Measurements from ENCODE around the gene MGAT5.

Gene MGAT5, protein sequence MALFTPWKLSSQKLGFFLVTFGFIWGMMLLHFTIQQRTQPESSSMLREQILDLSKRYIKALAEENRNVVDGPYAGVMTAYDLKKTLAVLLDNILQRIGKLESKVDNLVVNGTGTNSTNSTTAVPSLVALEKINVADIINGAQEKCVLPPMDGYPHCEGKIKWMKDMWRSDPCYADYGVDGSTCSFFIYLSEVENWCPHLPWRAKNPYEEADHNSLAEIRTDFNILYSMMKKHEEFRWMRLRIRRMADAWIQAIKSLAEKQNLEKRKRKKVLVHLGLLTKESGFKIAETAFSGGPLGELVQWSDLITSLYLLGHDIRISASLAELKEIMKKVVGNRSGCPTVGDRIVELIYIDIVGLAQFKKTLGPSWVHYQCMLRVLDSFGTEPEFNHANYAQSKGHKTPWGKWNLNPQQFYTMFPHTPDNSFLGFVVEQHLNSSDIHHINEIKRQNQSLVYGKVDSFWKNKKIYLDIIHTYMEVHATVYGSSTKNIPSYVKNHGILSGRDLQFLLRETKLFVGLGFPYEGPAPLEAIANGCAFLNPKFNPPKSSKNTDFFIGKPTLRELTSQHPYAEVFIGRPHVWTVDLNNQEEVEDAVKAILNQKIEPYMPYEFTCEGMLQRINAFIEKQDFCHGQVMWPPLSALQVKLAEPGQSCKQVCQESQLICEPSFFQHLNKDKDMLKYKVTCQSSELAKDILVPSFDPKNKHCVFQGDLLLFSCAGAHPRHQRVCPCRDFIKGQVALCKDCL

DNA sequence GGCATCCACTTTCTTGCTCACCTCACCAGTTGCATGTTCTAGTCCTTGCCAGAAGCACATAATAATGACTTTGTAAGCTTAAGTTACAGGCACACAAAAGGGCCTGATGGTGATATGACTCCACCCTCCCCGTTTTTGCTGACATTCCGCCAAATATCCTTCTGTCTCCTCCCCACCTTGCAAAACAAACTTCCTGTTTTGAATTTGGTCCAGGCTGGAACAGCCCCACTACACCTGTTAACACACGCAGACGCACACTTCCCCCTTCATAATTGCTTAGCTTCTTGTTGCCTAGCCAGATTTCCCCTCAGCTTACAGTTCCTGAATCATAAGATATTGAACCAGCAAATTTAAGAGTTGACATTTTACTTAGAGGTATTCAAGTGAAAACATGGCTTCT lies at the start of gene MGAT5:
MGAT5 (plus strand) TSS at position 269 of the 400 bp plus-strand sequence. CDS start 332 bp downstream, outside the sequence.
- in situ Hi-C loops (cut with MboI; ENCODE audit: low sequenced_read_pairs): no loop called here

DNA sequence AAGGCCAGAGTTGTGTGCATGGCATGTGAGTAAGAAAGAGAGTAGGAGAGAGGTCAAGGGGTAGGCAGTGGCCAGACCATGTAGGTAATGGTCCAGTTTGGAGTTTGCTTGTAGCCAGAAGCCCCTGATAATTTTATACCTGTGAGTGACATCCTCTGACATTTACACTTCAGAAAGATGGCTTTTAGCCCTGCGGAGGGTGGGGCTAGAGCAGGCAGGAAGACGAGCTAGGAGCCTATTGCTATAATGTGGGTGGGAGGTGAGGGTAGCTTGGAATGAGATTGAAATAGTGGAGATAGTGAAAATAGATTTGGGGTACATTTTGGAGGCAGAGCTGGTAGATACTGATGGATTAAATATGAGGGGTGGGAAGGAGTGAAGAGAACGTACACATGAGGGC lies 48.8 kb upstream of the MGAT5 start:
- in situ Hi-C loops (cut with MboI; ENCODE audit: low sequenced_read_pairs): no loop called here

DNA sequence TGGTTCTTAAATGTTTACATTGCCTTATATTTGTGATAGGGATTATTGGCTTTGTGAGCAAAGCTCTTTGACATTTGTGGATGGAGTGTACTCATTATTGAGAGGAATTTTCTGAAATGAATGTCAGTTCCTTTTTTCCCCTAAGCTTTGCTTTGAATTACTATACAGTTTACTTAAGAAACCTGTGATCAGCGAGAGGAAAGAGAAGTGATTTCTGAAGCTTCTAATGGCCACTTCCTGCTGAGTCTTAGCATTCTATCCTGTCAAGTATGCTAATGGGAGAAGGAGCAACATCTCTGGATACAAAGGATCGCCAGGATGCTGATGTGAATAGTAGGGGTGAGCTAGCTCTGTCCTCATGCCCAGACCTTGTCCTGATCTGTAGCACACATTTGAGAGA lies 47.8 kb upstream of the MGAT5 start:
- in situ Hi-C loops (cut with MboI; ENCODE audit: low sequenced_read_pairs): no loop called here

DNA sequence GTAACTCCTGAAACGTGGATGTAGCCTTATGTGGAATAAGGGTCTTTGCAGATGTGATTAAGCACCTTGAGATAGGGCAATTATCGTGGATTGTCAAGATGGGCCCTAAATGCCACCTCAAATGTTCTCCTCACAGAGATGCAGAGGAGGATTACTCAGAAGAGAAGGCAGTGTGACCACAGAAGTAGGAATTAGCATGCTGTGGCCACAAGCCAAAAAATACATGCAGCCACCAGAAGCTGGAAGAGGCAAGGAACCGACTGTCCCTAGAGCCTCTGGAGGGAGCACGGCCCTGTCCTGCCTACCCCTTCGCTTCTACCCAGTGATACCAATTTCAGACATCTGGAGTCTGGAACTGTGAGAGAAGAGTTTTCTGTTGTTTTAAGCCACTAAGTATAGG lies 47.3 kb upstream of the MGAT5 start:
- in situ Hi-C loops (cut with MboI; ENCODE audit: low sequenced_read_pairs): no loop called here

DNA sequence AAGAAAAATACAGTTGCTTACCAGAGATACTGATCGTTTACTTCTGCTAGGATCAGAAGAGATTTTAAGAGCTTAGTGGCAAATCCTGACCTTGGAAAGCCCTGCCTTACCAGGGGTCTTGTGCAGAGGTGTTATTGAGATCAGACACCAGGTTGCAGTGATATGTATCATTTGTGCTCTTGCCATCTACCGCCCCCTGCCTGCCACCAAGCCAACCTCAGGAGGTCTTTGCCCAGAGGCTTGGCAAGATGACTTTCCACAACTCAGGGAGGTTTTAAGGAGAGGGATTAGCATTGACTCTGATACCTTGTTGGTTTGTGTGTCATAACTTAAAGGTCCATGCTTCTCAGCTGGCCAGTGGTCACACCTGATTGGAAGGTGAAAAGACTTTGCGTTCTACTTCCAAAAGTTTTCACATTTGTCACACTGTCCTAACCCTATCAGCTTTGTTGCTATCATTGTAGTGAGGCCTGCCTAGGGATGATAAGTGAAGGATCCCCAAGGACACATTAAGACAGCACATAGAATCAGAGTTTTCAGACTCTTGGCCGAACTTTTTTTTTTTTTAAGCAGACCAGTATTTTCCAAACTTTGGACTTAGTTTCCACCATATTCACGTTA lies 46.2 kb upstream of the MGAT5 start:
- in situ Hi-C loops (cut with MboI; ENCODE audit: low sequenced_read_pairs): no loop called here

DNA sequence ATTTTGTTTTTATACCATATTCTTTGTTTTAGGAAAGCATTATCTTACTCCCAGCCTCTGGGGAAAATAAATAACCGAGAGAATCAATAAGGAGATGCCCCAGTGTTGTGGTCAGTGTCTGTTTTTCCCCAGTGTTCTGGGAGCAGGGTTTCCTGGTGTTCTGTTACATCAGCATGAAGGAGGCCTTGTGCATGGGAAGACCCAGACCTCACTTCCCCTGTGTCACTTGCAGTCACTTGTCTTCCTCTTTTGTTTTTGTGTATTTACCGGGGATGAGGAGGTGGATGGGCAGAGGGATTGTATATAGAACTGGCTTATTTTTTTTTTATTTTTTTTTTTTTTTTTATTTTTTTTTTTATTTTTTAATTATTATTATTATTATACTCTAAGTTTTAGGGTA lies 45.0 kb upstream of the MGAT5 start:
- in situ Hi-C loops (cut with MboI; ENCODE audit: low sequenced_read_pairs): no loop called here

DNA sequence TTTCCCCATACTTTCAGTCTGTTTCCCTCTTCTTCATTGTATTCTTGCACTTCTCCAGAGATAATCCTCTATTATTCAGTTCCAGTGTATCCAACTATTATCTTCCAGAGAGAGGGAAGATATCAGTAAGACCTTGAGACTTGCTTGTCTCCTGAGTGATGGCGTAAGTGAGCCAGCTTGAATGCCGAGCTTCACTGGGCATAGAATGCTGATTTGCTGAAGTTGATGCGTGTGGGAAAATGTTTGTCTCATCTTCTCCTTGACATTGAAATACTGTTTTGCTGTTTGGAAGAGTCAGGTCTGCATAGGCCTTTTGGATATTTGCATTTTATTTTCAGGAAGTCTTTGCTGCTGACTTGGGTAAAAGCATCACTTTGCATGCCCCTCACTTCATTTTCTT lies 41.1 kb upstream of the MGAT5 start:
- in situ Hi-C loops (cut with MboI; ENCODE audit: low sequenced_read_pairs): no loop called here

DNA sequence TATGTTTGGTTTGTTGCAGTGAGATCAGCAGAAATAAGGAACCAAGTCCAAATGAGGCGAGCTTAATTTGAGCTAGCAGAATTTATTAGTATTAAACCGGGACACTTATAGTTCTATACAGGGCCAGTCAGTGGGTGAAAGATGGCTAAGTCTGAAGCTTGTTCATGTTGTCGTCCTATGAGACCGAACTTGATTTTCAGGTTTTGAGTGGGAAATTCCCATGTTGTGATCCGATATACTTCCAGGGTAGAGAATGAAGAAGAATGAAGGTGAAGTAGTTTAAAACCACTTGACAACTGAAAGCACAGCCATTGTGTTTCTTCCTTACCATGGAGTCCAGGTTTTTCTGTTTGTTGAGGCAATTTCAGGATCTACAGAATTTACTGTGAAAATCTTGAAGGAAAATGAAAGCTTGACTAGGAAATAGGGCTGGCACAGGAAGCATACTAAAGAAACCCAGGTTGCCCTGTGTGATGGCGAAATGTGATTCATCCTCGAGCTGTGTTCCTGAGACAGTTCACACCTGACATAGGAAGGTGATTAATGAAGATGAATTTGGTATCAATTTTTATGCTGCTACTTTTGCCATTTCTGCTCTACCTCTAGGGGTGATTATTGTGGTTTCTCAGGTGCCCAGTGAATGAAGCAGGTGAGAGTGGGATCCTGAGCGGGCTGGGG lies 37.6 kb upstream of the MGAT5 start:
- in situ Hi-C loops (cut with MboI; ENCODE audit: low sequenced_read_pairs): no loop called here

DNA sequence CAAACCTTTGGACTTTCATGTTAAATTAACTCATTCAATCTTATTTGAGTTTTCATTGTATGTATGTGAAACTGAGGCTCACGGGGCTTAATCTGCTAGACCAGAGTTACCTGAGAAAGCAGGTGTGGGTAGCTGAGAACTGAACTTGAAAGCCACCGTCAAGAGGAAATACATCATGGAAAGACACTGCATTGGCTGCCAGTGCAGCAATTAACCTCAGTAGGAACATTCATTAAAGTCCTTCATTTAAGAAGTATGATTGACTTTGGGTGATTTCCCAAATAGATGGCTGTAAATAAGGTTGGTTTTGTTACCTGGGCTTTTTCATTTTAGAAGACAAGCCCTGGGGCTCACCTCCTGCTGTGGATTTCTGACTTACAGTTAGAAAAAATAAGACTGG lies 36.5 kb upstream of the MGAT5 start:
- in situ Hi-C loops (cut with MboI; ENCODE audit: low sequenced_read_pairs): no loop called here

DNA sequence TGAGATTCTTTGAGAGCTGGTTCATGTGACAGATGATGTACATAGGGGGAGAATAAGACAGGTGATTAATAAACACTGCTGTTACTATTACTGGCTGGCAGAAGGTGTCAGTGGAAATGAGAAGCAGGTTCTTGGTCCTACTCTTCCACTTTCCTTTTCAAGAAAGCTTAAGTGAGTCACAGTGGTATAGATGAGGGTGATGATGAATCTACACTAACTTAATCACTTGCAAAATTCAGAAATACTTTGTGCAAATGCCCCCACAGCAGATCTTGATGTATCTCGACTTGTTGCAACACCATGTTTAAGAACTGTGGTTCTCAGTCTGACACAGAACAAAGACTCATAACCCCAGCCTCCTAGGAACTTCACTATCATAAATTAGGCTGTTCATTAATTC lies 35.9 kb upstream of the MGAT5 start:
- in situ Hi-C loops (cut with MboI; ENCODE audit: low sequenced_read_pairs): no loop called here

DNA sequence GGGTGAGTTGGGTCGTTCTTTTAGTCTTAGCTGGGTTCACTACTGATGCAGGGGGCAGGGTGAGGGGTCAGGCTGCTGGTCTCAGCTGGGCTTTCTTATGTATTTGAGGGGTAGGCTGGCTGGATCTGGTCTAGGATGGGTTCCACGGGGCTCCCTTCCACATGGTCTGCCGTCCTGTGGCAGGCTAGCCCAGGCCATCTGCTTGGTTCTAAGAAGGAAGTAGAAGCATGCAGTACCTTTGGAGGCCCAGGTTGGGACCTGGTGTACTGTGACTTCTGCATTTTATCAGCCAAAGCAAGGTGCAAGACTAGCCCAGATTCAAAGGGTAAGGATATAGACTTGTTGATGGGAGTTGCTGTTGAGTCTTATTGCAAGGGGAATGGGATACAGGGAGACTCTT lies 35.5 kb upstream of the MGAT5 start:
- in situ Hi-C loops (cut with MboI; ENCODE audit: low sequenced_read_pairs): no loop called here

DNA sequence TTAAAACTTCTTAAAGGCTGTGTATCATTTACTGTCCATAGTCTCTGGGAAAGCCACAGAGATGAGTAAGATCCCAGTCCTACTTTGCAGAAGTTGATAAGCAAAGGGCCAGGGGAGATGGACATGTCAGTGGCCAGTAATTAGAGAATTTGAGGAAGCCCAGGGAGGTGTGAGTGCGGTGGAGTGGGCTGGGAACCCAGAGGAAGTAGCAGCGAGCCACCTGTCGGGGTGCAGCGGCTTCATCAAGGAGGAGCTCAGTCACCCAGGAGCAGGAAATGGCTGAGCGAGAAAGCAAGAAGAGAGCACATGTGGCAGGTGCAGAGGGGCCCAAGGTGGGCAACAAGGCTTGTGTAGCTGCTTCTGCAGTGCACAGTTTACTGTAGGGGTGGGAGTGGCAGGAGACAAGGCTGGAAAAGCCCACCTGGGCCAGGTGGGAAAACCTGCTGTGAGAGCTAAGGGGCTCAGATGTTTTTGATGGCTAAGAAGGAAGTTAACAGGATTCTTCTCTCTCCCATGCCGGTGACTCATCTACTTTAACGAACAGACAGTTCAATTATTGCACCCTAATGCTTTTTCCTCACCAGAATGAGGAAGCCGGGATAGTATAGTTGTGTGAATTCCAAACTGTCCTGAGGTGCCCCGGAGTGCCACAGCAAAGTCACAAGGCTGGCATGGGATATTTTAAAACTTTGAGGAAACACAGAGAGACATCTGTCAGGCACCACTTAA lies 34.8 kb upstream of the MGAT5 start:
- in situ Hi-C loops (cut with MboI; ENCODE audit: low sequenced_read_pairs): no loop called here

DNA sequence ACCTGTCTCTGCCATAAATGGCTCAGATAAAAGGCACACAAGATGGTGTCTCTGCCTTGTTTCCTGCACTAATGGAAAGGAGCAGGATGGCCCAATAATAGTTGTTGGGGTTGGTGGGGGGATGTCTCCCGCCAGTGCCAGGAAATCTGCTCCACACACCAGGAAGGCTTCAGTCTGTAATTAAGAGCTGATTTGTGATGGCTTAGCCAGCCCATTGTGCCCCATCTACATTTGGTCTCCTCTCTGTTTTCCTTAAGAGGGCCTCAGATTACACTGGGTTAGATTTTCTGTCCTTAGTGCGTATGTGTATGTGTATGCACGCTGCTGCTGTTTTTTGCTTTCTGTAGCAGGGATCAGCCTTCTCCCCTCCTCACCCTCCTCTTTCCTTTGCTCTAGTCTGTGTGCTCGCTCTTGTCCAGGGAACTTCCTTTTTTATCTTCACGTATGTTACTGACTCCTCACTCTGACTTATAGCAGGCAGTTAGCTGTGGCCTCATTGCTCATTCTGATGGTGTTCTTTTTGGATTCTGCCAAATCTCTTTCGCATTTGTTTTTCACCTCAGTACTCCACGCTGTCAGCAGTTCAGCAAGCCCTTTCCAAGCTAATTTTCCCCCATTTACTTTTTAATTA lies 33.4 kb upstream of the MGAT5 start:
- in situ Hi-C loops (cut with MboI; ENCODE audit: low sequenced_read_pairs): no loop called here

DNA sequence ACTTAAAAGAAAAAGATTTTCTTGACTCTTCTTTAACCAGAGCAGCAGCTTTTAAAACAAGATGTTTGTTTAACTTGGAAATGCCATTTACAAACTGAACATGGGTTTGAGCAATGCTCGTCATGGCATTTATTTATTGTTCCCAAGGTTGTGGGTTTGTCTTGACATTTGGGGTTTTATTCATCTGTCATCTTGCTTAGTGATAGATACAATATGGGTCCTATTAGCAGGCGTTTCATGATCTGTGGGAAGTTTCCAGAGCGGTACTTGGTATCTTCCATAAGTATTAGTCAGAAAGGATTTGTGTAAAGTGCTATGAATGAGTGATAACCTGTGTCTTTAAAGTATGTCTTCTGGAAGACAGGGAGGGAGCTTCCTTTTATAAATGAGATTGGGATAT lies 29.9 kb upstream of the MGAT5 start:
- in situ Hi-C loops (cut with MboI; ENCODE audit: low sequenced_read_pairs): no loop called here

DNA sequence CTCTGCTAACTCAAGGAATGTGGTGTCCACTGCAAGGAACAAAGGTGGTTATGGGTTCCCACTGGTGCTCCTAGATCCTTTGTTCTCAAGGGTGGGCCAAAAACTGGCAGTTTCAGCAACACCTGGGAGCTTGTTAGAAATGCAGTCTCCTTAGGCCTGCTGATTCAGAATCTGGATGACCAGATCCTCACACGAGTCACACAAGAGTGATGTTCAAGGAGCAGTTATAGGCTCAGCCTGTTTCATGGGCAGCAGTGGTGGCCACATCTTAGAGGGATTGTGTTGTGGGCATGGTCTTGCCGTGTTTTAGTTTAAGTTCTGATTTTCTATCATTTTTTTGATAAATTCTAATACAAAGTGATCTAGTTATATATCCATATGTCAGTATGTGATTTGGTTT lies 28.7 kb upstream of the MGAT5 start:
- in situ Hi-C loops (cut with MboI; ENCODE audit: low sequenced_read_pairs): loop anchor here (25.0 kb wide), 1 partner anchor 187 kb away; no protein-coding TSS in a partner anchor

DNA sequence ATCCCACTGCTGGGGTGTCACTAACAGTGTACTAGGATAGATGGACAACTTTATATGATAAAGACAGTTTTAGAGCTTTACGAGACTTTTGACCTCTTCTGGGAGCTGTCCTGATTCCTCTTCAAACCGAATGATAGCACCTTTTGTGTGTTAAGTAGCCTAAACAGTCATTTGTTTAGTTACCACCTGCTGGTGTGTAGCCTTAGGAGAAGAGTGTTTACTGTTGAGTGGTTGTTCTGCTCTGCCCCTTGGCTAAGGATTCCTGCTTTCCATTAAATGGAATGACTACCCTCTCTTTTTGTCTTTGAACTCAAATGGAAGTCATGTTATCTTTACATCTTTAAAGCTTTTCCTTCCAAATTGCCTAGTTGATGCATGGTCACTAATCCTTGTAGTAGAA lies 28.0 kb upstream of the MGAT5 start:
- in situ Hi-C loops (cut with MboI; ENCODE audit: low sequenced_read_pairs): loop anchor here (25.0 kb wide), 1 partner anchor 186 kb away; no protein-coding TSS in a partner anchor

DNA sequence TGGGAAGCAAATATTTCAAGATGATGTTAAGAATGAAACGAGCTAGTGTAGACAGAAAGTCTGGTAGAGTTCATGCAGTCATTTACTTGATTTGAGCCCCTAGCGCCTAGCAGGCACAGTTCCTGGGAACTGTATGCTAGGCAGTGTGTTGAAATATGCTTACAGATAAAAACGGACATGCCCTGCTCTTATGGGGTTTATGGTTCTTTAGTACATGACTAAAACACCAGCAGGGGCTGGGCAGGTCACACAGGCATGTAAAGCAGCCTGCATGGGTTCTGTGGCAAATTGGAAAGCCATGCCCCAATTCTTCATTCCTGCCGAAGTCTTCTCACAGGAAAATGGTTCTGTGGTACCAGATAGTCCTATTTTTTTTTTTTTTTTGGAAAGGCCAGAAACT lies 27.3 kb upstream of the MGAT5 start:
- in situ Hi-C loops (cut with MboI; ENCODE audit: low sequenced_read_pairs): loop anchor here (25.0 kb wide), 1 partner anchor 186 kb away; no protein-coding TSS in a partner anchor

DNA sequence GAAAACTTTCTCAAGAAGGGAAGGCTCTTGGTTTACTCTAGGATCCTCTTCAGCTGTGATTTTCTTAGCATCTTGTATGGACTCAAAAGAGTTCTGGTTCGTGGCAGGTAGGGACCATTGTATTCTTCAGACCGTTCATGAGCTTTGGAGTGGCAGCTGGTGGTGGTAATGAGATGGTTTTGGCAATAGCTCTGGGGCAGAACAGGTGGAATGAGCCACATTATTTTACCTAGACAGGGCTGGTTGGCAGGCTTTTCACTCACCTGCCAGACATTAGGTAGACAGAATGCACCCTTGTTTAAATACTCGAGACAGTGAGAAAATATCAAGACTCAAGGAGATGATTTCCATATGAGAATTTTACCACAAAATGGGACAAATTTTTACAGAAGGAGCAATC lies 26.2 kb upstream of the MGAT5 start:
- in situ Hi-C loops (cut with MboI; ENCODE audit: low sequenced_read_pairs): loop anchor here (25.0 kb wide), 1 partner anchor 185 kb away; no protein-coding TSS in a partner anchor

DNA sequence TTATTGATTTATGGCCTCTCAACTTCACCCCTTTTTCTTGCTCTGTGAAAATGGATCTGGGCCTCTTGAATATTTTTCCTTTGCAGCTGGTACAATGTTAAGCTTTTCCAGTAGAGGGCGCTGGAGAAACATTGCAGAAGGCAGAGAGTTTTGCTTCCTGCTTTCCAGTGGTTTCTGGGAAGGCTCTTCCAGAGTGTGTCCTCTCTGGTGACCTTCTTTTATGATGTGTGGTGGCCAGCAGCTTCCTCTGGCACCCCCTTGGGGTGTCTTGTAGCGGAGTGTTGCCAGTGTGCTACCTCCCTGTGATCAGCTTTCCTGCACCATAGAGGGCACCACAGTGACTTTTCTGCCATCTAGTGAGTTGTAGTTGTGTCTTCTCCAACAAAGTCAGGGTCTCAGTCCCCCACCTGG lies 25.4 kb upstream of the MGAT5 start:
- in situ Hi-C loops (cut with MboI; ENCODE audit: low sequenced_read_pairs): loop anchor here (25.0 kb wide), 1 partner anchor 184 kb away; no protein-coding TSS in a partner anchor

DNA sequence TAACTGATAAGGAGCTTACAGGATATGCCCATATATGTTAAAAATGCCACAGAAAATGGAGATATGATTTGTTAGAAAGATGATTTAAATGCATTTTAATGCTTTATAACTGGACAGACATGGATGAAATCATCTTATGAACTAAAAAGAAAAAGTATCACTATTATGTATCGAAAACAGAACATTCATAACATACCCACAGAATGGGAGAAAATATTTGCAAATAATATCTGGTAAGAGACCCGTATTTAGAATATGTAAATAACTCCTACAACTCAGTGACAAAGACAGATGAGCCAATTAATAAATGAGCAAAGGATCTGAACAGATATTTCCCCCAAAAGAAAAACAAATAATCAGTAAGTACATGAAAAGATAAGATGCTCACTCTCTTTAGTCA lies 24.3 kb upstream of the MGAT5 start:
- in situ Hi-C loops (cut with MboI; ENCODE audit: low sequenced_read_pairs): loop anchor here (25.0 kb wide), 1 partner anchor 183 kb away; no protein-coding TSS in a partner anchor

Measured in HL-60/S4 treated with retinoic acid at 250 ng/mL for 4 days and 3 days (cell line).